Tibial nerve (tissue), 4 donors: Measurements from ENCODE around the gene LST1. TPM values are rescaled to one million over a fixed set of nuclear protein-coding genes. Genes with fewer than 3 reads are reported as not detected.
"Not testable (repeated sequence)": the region's sequence is repeated elsewhere in the genome, so short reads cannot be mapped to it uniquely, and the experiment has no call there.

ENCODE experiments used
- DNase-seq, 2 donors: peaks; one replicate each; pipeline ENCODE4 v3.0.0-alpha.2; 2019; ENCODE audit warnings: low spot score in 2 of 2
- H3K27ac ChIP-seq, 4 donors: fragments of 200-600 bp; sonication (generic) in 3 of 4; one replicate each; pipeline ENCODE4 v1.5.1; 2017 to 2019; ENCODE audit warnings: mild to moderate bottlenecking in 1 of 4
- H3K27me3 ChIP-seq, 2 donors: fragments of 200-600 bp; sonication (generic) in 1 of 2; one replicate each; pipeline versions ENCODE4 v1.5.1 to v1.6.0; 2017 to 2019
- H3K36me3 ChIP-seq, 3 donors: fragments of 200-600 bp; sonication (generic); one replicate each; pipeline ENCODE4 v1.5.1; 2018 to 2019
- H3K4me1 ChIP-seq, 4 donors: fragments of 200-600 bp; sonication (generic) in 3 of 4; one replicate each; pipeline ENCODE4 v1.5.1; 2017 to 2019
- H3K4me3 ChIP-seq, 4 donors: fragments of 200-600 bp; sonication (generic) in 3 of 4; one replicate each; pipeline ENCODE4 v1.5.1; 2017 to 2019; ENCODE audit warnings: mild to moderate bottlenecking in 1 of 4, moderate library complexity in 1 of 4
- H3K9me3 ChIP-seq, 4 donors: fragments of 200-600 bp; sonication (generic) in 3 of 4; one replicate each; pipeline ENCODE4 v1.5.1; 2017 to 2019
- CTCF ChIP-seq, 5 experiments: fragments of 200-600 bp in 3 of 5; fragments of 450-650 bp in 2 of 5; sonication (generic) in 3 of 5; IDR thresholded peaks; one replicate each; pipeline ENCODE4 v1.5.1; 2016 to 2019; ENCODE audit warnings: antibody characterized with exemption in 5 of 5, mild to moderate bottlenecking in 3 of 5, moderate library complexity in 2 of 5
- EP300 ChIP-seq, 2 donors: sonication (generic); formaldehyde crosslinking; IDR thresholded peaks; one replicate each; pipeline ENCODE4 v1.6.1; 2017; ENCODE audit warnings: antibody characterized with exemption in 2 of 2, mild to moderate bottlenecking in 1 of 2
- POLR2A ChIP-seq, 2 donors: fragments of 450-650 bp; IDR thresholded peaks; one replicate each; pipeline ENCODE4 v1.6.1; 2017; ENCODE audit warnings: antibody characterized with exemption in 2 of 2, mild to moderate bottlenecking in 2 of 2, moderate library complexity in 2 of 2
- WGBS, 2 donors: methylation state at CpG; one replicate each; pipeline ENCODE4 v1.1.5; 2018; 5-methylcytosine and 5-hydroxymethylcytosine counted together
- total RNA-seq, 4 donors: library from RNA; depleted of rRNA; stranded (reverse); fragments of >200 nt; gene quantifications; one replicate each; pipeline ENCODE4 v1.1.0, GENCODE V29; 2016

Gene LST1
- total RNA-seq, 4 donors from 2014 or later: 15.7 to 86.5 (median 20.8) TPM

GRCh38 chr6:31551371-31551770 is 34.7 kb upstream of the LST1 start:
- peak in 4 of 5 experiments; percentile 10 to 38 (median 34) for TF ChIP-seq CTCF (IDR thresholded peaks at IDR 0.05)
- TF ChIP-seq EP300 (IDR thresholded peaks at IDR 0.05): peak in 1 of 2 donors; percentile 18
- H3K9me3 ChIP-seq, H3K4me3 ChIP-seq, H3K27ac ChIP-seq, H3K27me3 ChIP-seq: not testable (repeated sequence)
- peaks cover 0 to 64% (median 3%) of the 10 kb centered on the region in 3 donors for H3K36me3 ChIP-seq
- 48 to 57% methylated on average over 5 of the region's 5 CpGs for WGBS, 2 donors
- peak in 1 of 2 donors; percentile 53 for DNase-seq
- peaks cover 0 to 23% (median 11%) of the 10 kb centered on the region in 4 donors for H3K4me1 ChIP-seq

- H3K27ac ChIP-seq: no peak overlapping the region
- WGBS, 2 donors: 80 to 88% methylated on average over 3 of the region's 3 CpGs
- H3K27me3 ChIP-seq: no peaks in the 10 kb centered on the region
- H3K36me3 ChIP-seq: peaks cover 0 to 77% (median 0%) of the 10 kb centered on the region in 3 donors
- H3K9me3 ChIP-seq: no peaks in the 10 kb centered on the region
- TF ChIP-seq CTCF (IDR thresholded peaks at IDR 0.05) (no peak), POLR2A (IDR thresholded peaks at IDR 0.05) (no peak), EP300 (IDR thresholded peaks at IDR 0.05) (no peak)
- H3K4me3 ChIP-seq: no peak overlapping the region
- H3K4me1 ChIP-seq: peaks cover 0 to 29% (median 16%) of the 10 kb centered on the region in 4 donors
- no peak for DNase-seq
Measured at GRCh38 chr6:31556307-31556706, 29.8 kb upstream of the LST1 start.

GRCh38 chr6:31557443-31558317 is 28.4 kb upstream of the LST1 start:
- Histone ChIP-seq H3K4me3 (no peak overlapping the region), H3K9me3 (no peaks in the 10 kb centered on the region), H3K27ac (no peak overlapping the region), H3K27me3 (no peaks in the 10 kb centered on the region), H3K36me3 (peaks cover 0 to 65% (median 0%) of the 10 kb centered on the region in 3 donors), H3K4me1 (peaks cover 0 to 29% (median 17%) of the 10 kb centered on the region in 4 donors)
- DNase-seq: no peak
- no peak for TF ChIP-seq POLR2A (IDR thresholded peaks at IDR 0.05)
- TF ChIP-seq EP300 (IDR thresholded peaks at IDR 0.05): no peak
- TF ChIP-seq CTCF (IDR thresholded peaks at IDR 0.05): no peak
- WGBS, 2 donors: 77 to 83% methylated on average over 22 to 24 of the region's 24 CpGs

- TF ChIP-seq POLR2A (IDR thresholded peaks at IDR 0.05) (no peak), CTCF (IDR thresholded peaks at IDR 0.05) (no peak), EP300 (IDR thresholded peaks at IDR 0.05) (no peak)
- Histone ChIP-seq H3K27me3 (no peaks in the 10 kb centered on the region), H3K36me3 (peaks cover 0 to 59% (median 0%) of the 10 kb centered on the region in 3 donors), H3K27ac (peak overlapping the region in 1 of 4 donors; percentile 14), H3K9me3 (no peaks in the 10 kb centered on the region), H3K4me3 (no peak overlapping the region), H3K4me1 (peaks cover 0 to 29% (median 17%) of the 10 kb centered on the region in 4 donors)
- no peak for DNase-seq
- WGBS, 2 donors: 87 to 88% methylated on average over 5 to 8 of the region's 8 CpGs
Measured at GRCh38 chr6:31558318-31558625, 27.8 kb upstream of the LST1 start.
